ENCODE results near the gene GBP7. TPM values are rescaled to one million over a fixed set of nuclear protein-coding genes. Genes with fewer than 3 reads are reported as not detected.

GBP7 gene
- total and polyA plus RNA-seq, 8 donors = 0.09 TPM; not detected in 7

- WGBS, 2 donors = 92 to 93% methylated on average over 5 of the region's 5 CpGs
- ATAC-seq (no peak), FAIRE-seq (no peak), DNase-seq (no peak)
- H3K9me3 ChIP-seq = no peaks in the 10 kb centered on the region
- no peak for TF ChIP-seq CTCF (IDR thresholded peaks at IDR 0.05)
- H3K36me3 ChIP-seq = no peaks in the 10 kb centered on the region
- intact Hi-C loops (cut with DNase I) = no loop called here
- H3K27ac ChIP-seq = no peak overlapping the region
- H3K4me3 ChIP-seq = no peak overlapping the region
- H3K4me1 ChIP-seq = peaks cover 0 to 6% (median 0%) of the 10 kb centered on the region in 3 donors
- no peaks in the 10 kb centered on the region for H3K27me3 ChIP-seq
These were observed 10.0 kb downstream of the GBP7 start for GRCh38 chr1:89165811-89166210.

- DNase-seq (no peak), ATAC-seq (no peak), FAIRE-seq (no peak)
- TF ChIP-seq CTCF (IDR thresholded peaks at IDR 0.05) = no peak
- intact Hi-C loops (cut with DNase I) = no loop called here
- H3K4me1 ChIP-seq = no peaks in the 10 kb centered on the region
- H3K4me3 ChIP-seq = no peak overlapping the region
- H3K27ac ChIP-seq = no peak overlapping the region
- 24 to 25% methylated on average over 1 of the region's 1 CpG for WGBS, 2 donors
- no peaks in the 10 kb centered on the region for H3K36me3 ChIP-seq
- H3K9me3 ChIP-seq = no peaks in the 10 kb centered on the region
- H3K27me3 ChIP-seq = no peaks in the 10 kb centered on the region
These were observed 24.8 kb downstream of the GBP7 start for GRCh38 chr1:89151047-89151446.

- Histone ChIP-seq H3K36me3 (no peaks in the 10 kb centered on the region), H3K27ac (no peak overlapping the region), H3K4me1 (no peaks in the 10 kb centered on the region), H3K27me3 (no peaks in the 10 kb centered on the region), H3K4me3 (no peak overlapping the region), H3K9me3 (no peaks in the 10 kb centered on the region)
- DNase-seq (no peak), ATAC-seq (no peak), FAIRE-seq (no peak)
- intact Hi-C loops (cut with DNase I) = no loop called here
- 69 to 74% methylated on average over 3 of the region's 3 CpGs for WGBS, 2 donors
- TF ChIP-seq CTCF (IDR thresholded peaks at IDR 0.05) = no peak
These were observed 25.8 kb downstream of the GBP7 start for GRCh38 chr1:89149976-89150375.

- Histone ChIP-seq H3K27ac (no peak overlapping the region), H3K9me3 (no peaks in the 10 kb centered on the region), H3K4me3 (no peak overlapping the region), H3K4me1 (no peaks in the 10 kb centered on the region), H3K36me3 (no peaks in the 10 kb centered on the region), H3K27me3 (no peaks in the 10 kb centered on the region)
- TF ChIP-seq CTCF (IDR thresholded peaks at IDR 0.05) = peak in 1 of 4 donors; percentile 9
- intact Hi-C loops (cut with DNase I) = no loop called here
- DNase-seq (peak in 4 of 6 donors; percentile 19 to 30 (median 30)), FAIRE-seq (no peak), ATAC-seq (peak in 3 of 4 donors; percentile 83 to 84 (median 84))
- 25% methylated on average over 3 of the region's 3 CpGs for WGBS, 2 donors
These were observed 26.6 kb downstream of the GBP7 start for GRCh38 chr1:89149229-89149628.

- no peaks in the 10 kb centered on the region for H3K4me1 ChIP-seq
- H3K27me3 ChIP-seq = no peaks in the 10 kb centered on the region
- DNase-seq = no peak
- no peak overlapping the region for H3K27ac ChIP-seq
- no peaks in the 10 kb centered on the region for H3K36me3 ChIP-seq
- ATAC-seq = no peak
- no peak for TF ChIP-seq CTCF (IDR thresholded peaks at IDR 0.05)
- 76 to 80% methylated on average over 3 of the region's 3 CpGs for WGBS, 2 donors
- no peaks in the 10 kb centered on the region for H3K9me3 ChIP-seq
- no peak overlapping the region for H3K4me3 ChIP-seq
- intact Hi-C loops (cut with DNase I) = no loop called here
- FAIRE-seq = no peak
These were observed 27.8 kb downstream of the GBP7 start for GRCh38 chr1:89147678-89148658.
